Psoas muscle (tissue), 8 donors: Measurements from ENCODE around the gene RAD51B. TPM values are rescaled to one million over a fixed set of nuclear protein-coding genes. Genes with fewer than 3 reads are reported as not detected.

Experiments used
- ATAC-seq, 4 donors: fragments of 200-7000 bp; cut with Tn5 transposase; one replicate each; pipeline ENCODE4 v1.9.1; 2020; ENCODE audit warnings: moderate library complexity in 3 of 4, mild to moderate bottlenecking in 2 of 4
- DNase-seq, 2 donors: peaks; one replicate each; pipeline ENCODE4 v3.0.0-alpha.2; 2020
- H3K27ac ChIP-seq: fragments of 200-600 bp; one replicate; pipeline ENCODE4 v1.8.0; 2022
- H3K27me3 ChIP-seq, 3 donors: fragments of 200-600 bp in 1 of 3; one replicate each; pipeline versions ENCODE4 v1.6.1 to v1.8.0; 2013 to 2022; ENCODE audit warnings: low read length in 2 of 3, mild to moderate bottlenecking in 2 of 3, moderate library complexity in 1 of 3; ENCODE audit not compliant: insufficient read depth in 3 of 3
- H3K36me3 ChIP-seq, 2 donors: fragments of 200-600 bp in 1 of 2; one replicate each; pipeline versions ENCODE4 v1.6.1 to v1.8.0; 2013 to 2022; ENCODE audit warnings: low read depth in 1 of 2, mild to moderate bottlenecking in 1 of 2, moderate library complexity in 1 of 2; ENCODE audit not compliant: insufficient read depth in 1 of 2
- H3K4me1 ChIP-seq: fragments of 200-600 bp; one replicate; pipeline ENCODE4 v1.8.0; 2022
- H3K4me3 ChIP-seq: fragments of 200-600 bp; one replicate; pipeline ENCODE4 v1.8.0; 2022; ENCODE audit warnings: mild to moderate bottlenecking
- H3K9me3 ChIP-seq: fragments of 200-600 bp; one replicate; pipeline ENCODE4 v1.8.0; 2022
- WGBS, 3 donors: extraction: QIAGEN DNeasy Blood & Tissue Kit; methylation state at CpG; one replicate each; pipeline versions ENCODE4 v1.1.6 to v1.1.7; 2013; 5-methylcytosine and 5-hydroxymethylcytosine counted together
- intact Hi-C, 2 donors: fragments of 100-400 bp; cut with DNase I; formaldehyde crosslinking; loops; one replicate each; pipeline versions ENCODE4 v1.11.0 to v1.14.2; 2022
- polyA plus RNA-seq, 3 donors: library from polyadenylated mRNA; stranded (reverse); fragments of 200-250 nt; gene quantifications; one replicate each; pipeline ENCODE4 v1.2.3, GENCODE V29; 2013
- total RNA-seq, 4 donors: library from RNA; stranded (reverse); fragmentation: NEBNext Ultra II Directional in 2 of 4; extraction: Animal tissue kit (Norgen Biotek cat#: 25700) in 2 of 4; gene quantifications; one replicate each; pipeline versions ENCODE4 v1.2.1 to v1.2.4, GENCODE V29; 2021 to 2023
- TF ChIP-seq, protein P1 (sequence below): fragments of 200-600 bp; IDR thresholded peaks from one replicate; pipeline ENCODE4 v1.8.0; 2022; ENCODE audit warnings: antibody characterized with exemption
- donor health status: healthy with polysubstance abuse.
- donor health status: DM: no; HTN: no; CAD: no; lungs with moderate emphysema.
- donor health status: Bipolar disorder and iron deficiency.
- donor health status: healthy.
- donor health status: DM: yes; HTN: yes; CAD: no.
- donor health status: DM: no; HTN: no; CAD: no.
- donor health status: DM: no; HTN: no; CAD: no.
- donor health status: DM: yes; HTN: yes; CAD: no.

RAD51B gene
- total and polyA plus RNA-seq, 7 donors: 0.60 to 7.2 (median 2.2) TPM

DNA sequence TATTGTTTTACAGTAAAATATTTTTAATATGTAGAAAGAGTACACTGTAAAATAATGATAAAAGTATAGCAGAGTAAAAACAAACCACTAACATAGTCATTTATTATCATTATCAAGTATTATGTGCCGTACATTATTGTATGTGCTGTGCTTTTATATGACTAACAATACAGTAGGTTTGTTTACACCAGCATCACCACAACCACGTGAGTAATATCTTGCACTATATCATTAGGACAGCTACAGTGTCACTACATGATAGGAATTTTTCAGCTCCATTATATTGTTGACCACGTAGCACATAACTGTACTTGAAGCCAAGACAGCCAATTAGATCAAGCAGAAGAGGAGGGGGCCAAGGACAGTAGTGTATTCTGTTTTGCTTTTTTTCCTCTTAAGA is 415.4 kb downstream of the RAD51B start:
- no peak overlapping the region for H3K27ac ChIP-seq
- no peak overlapping the region for H3K4me3 ChIP-seq
- DNase-seq: no peak
- ATAC-seq: no peak
- TF ChIP-seq, protein P1, sequence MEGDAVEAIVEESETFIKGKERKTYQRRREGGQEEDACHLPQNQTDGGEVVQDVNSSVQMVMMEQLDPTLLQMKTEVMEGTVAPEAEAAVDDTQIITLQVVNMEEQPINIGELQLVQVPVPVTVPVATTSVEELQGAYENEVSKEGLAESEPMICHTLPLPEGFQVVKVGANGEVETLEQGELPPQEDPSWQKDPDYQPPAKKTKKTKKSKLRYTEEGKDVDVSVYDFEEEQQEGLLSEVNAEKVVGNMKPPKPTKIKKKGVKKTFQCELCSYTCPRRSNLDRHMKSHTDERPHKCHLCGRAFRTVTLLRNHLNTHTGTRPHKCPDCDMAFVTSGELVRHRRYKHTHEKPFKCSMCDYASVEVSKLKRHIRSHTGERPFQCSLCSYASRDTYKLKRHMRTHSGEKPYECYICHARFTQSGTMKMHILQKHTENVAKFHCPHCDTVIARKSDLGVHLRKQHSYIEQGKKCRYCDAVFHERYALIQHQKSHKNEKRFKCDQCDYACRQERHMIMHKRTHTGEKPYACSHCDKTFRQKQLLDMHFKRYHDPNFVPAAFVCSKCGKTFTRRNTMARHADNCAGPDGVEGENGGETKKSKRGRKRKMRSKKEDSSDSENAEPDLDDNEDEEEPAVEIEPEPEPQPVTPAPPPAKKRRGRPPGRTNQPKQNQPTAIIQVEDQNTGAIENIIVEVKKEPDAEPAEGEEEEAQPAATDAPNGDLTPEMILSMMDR: no peak
- no peaks in the 10 kb centered on the region for H3K9me3 ChIP-seq
- H3K4me1 ChIP-seq: peaks cover 55% of the 10 kb centered on the region
- intact Hi-C loops: loop anchor here in 1 of 2 donors (5.0 kb wide), 1 partner anchor 38 kb away; no protein-coding TSS in a partner anchor
- 93 to 95% (median 94%) methylated on average over 3 of the region's 3 CpGs for WGBS, 3 donors
- H3K36me3 ChIP-seq: no peaks in the 10 kb centered on the region
- no peaks in the 10 kb centered on the region for H3K27me3 ChIP-seq

DNA sequence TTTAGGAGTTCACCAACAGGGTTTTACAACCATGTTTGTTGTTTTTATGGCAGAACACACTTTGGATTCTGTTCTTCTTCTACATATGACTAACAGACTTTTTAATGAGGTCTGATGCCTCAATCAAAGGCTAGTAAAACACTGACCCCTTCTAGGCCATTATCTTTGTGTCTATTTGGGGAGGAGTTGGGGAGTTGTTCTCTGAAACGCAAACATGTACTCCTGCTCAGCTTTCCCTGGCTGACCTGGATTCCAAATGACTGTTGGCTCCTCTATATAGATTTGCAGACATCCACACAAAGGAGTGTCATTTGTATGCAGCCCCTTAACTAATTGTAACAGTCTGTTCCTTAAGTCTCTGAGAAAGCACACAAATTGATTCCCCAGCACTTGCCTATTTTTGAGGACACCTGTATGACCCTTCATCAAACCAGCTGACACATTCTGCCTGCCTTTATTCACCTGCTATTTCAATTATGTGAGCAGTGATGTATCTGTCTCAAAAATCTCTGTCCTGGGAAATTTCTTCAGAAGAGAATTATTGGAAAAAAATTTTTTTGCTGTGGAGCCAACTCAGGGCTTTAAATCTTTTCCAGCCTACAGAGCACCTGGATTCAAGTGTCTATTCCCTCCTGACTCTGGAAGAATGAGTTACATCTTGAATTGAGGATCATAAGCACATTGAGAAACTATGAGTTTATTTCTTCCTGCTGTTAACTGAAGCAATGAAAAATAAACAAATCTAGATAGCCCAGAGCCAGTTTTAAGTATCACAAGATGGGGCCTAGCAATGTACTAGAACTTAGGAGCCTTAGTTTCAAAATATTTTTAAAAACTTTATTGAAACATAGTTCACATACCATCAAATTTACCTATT is 417.2 kb downstream of the RAD51B start:
- WGBS, 3 donors: 14 to 33% (median 30%) methylated on average over 1 of the region's 1 CpG
- ATAC-seq (peak in 2 of 4 donors; percentile 17 to 29), DNase-seq (no peak)
- Histone ChIP-seq H3K4me1 (peaks cover 61% of the 10 kb centered on the region), H3K27me3 (no peaks in the 10 kb centered on the region), H3K27ac (peak overlapping the region; percentile 56), H3K9me3 (no peaks in the 10 kb centered on the region), H3K36me3 (no peaks in the 10 kb centered on the region), H3K4me3 (no peak overlapping the region)
- intact Hi-C loops: loop anchor here in 1 of 2 donors (5.0 kb wide), 1 partner anchor 40 kb away; no protein-coding TSS in a partner anchor
- TF ChIP-seq, protein P1: no peak

DNA sequence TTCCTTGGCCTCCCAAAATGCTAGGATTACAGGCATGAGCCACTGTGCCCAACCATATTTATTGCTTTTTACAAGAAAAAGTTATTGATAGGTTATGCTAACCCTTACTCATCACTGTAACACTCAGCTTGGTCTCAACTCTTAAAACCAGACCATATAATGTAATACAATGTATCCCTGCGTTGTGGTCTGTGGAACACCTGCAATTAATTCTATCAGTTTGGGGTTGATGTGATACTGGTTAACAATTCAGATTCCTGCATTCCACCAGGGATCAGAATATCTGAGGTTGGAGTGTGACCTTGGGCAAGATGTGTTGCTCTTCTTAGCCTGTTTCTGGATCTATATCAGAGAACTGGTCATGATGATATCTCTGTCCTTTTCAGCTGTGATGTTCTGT is 419.0 kb downstream of the RAD51B start:
- ATAC-seq: no peak
- intact Hi-C loops: loop anchor here in 1 of 2 donors (5.0 kb wide), 1 partner anchor 41 kb away; no protein-coding TSS in a partner anchor

DNA sequence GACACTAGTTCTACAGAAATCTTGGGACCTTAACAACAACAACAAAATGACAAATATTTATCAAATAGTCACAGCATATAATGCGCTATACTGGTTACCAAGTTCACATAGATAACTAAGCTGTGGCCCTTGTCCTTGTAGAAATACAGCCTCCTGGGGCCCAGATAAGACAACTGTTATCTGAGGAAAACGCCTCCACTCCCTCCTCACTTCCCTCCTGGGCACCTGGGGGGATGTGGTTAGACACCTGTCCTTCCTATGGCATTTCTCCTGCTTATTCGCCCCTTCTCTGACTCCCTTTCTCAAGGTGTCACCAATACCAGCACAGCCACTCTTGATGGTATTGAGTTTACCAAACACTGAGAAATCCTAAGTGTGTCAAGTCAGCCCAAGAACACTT is 419.4 kb downstream of the RAD51B start:
- intact Hi-C loops: loop anchor here in 1 of 2 donors (5.0 kb wide), 1 partner anchor 42 kb away; no protein-coding TSS in a partner anchor
- ATAC-seq (no peak), DNase-seq (no peak)
- H3K27ac ChIP-seq: peak overlapping the region; percentile 89
- no peaks in the 10 kb centered on the region for H3K36me3 ChIP-seq
- H3K27me3 ChIP-seq: no peaks in the 10 kb centered on the region
- 93 to 95% (median 94%) methylated on average over 3 of the region's 3 CpGs for WGBS, 3 donors
- TF ChIP-seq, protein P1: no peak
- no peak overlapping the region for H3K4me3 ChIP-seq
- H3K4me1 ChIP-seq: peaks cover 62% of the 10 kb centered on the region
- no peaks in the 10 kb centered on the region for H3K9me3 ChIP-seq

More for the DNA sequence above, 419.0 kb downstream of the RAD51B start:
- Histone ChIP-seq H3K27ac (peak overlapping the region; percentile 89), H3K9me3 (no peaks in the 10 kb centered on the region), H3K27me3 (no peaks in the 10 kb centered on the region), H3K4me1 (peaks cover 63% of the 10 kb centered on the region), H3K36me3 (no peaks in the 10 kb centered on the region), H3K4me3 (no peak overlapping the region)
- TF ChIP-seq, protein P1: no peak
- DNase-seq: no peak
- WGBS, 3 donors: 93 to 97% (median 97%) methylated on average over 1 of the region's 1 CpG
